T47D (cell line): Measurements from ENCODE around the gene RPS19BP1.

Experiments used
- DNase-seq, 2 experiments: peaks; one replicate each; pipeline versions ENCODE4 v3.0.0 to v3.0.0-alpha.2; 2011 to 2012; ENCODE audit warnings: low read depth in 1 of 2, low spot score in 1 of 2
- JUND ChIP-seq: IDR thresholded peaks from 2 replicates; pipeline ENCODE4 v1.6.1; 2012; ENCODE audit warnings: low read depth
- in situ Hi-C: cut with HindIII; loops from 2 replicates; pipeline ENCODE4 v1.10.0; 2016; ENCODE audit warnings: low sequenced_read_pairs, low pct_unique_long_range_greater_than_20kb

Gene RPS19BP1

DNA sequence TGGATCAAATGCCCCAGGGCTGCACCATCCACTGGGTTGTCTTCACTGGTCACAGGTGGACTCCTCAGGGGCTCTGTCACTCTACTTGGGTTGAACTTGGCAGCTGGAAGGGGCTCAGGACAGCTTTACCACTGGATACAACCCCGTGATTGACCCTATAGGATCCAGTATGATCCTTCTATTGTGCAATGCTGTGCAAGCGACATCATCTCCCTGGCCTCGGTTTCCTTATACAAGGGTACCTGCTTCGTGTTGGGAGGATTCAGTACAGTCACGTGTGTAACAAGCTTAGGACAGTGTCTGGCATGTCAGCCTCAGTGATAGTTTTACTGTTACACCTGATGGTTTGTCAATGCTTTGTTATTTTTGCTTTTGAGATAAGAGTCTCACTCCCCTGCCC lies 51.0 kb downstream of the RPS19BP1 start:
- in situ Hi-C loops = no loop called here
- no peak for TF ChIP-seq JUND
- DNase-seq = no peak

DNA sequence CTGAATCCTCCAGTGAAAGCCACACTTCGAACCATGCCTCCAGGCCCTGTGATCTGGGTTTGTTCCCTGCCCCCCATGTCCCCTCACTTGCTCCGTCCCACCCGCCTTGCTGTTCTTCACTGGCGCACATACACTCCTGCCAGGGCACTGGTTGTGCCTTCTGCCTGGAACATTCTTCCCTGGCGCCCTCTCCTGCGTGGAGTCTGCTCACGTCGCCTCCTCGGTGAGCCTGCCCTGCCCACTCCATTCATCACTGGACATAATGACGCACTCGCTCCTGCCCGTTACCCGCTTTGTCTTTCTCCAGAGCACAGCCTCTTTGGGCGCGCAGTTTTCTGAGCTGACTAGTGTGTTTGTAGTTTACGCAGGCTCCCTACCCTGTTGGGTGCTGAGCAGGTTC lies 51.5 kb downstream of the RPS19BP1 start:
- in situ Hi-C loops = no loop called here
- no peak for DNase-seq
- no peak for TF ChIP-seq JUND

DNA sequence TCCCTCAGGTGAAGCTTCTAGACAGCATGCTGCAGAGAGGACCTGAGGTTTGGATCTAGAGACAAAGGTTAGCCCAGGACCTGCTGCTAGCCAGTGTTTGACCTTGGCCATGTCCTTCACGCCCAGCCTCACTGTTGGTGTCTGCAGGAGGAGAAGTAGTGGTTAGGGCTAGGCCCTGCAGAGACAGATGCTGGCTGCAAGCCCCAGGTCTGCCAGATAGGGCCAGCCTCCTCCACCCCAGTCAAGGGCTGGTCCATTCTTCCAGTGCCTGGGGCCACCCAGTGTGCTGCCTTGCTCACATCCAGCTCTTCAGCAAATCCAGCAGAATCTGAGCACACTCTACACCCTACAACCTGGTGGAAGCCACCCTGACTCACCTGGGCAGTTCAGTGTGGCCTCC lies 52.0 kb downstream of the RPS19BP1 start:
- DNase-seq = no peak
- no peak for TF ChIP-seq JUND
- in situ Hi-C loops = no loop called here

DNA sequence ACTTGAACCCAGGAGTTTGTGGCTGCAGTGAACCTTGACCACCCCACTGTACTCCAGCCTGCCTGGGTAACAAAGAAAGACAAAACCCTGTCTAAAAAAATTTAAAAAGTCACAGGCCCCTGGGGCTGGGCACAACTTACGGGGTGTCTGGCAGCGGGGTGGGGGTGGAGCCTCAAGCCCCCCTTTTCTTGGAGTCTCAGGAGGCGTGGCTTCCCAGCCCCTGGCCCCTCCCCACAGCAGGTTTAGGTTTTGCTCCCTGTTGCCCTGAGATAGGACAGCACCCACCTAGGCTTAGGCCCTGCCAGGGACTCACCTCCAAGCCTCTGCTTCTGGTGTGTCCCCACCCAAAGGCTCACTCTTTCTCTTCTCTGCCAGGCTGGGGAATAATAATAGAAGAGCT lies 53.3 kb downstream of the RPS19BP1 start:
- in situ Hi-C loops = no loop called here
- no peak for TF ChIP-seq JUND
- DNase-seq = no peak
